MCF 10A (cell line): ENCODE data around the gene METTL27. TPM values are rescaled to one million over a fixed set of nuclear protein-coding genes. Genes with fewer than 3 reads are reported as not detected.

ENCODE experiments used
- BruUV-seq: library from RNA; stranded (reverse); fragments of 400-500 nt; replicated peaks from 2 replicates; lab custom pipeline; 2021; lab: Mats Ljungman, UMichigan
- CTCF ChIA-PET: fragments of 300-600 bp; sonication (Branson Sonifier 250); formaldehyde crosslinking; extraction: SDS; loops from one replicate; lab custom pipeline; 2021; ENCODE audit warnings: antibody characterized with exemption, inconsistent platforms; lab: Yijun Ruan, JAX
- POLR2A ChIA-PET: fragments of 300-600, 350-650 bp; sonication (Branson Sonifier 250); formaldehyde crosslinking; extraction: SDS; loops from one replicate; lab custom pipeline; 2020; ENCODE audit warnings: antibody characterized with exemption, inconsistent platforms; lab: Yijun Ruan, JAX
- DNase-seq: peaks from one replicate; pipeline ENCODE4 v3.0.0-alpha.2; 2018; ENCODE audit not compliant: unreplicated experiment
- H3K27ac Mint-ChIP-seq: one replicate; pipeline ENCODE4 v1.8.0; 2022; ENCODE audit warnings: mild to moderate bottlenecking, low read depth, mixed read lengths; ENCODE audit not compliant: unreplicated experiment
- H3K27me3 Mint-ChIP-seq: one replicate; pipeline ENCODE4 v1.8.0; 2022; ENCODE audit warnings: mixed read lengths; ENCODE audit not compliant: insufficient read depth, unreplicated experiment
- H3K36me3 Mint-ChIP-seq: one replicate; pipeline ENCODE4 v1.8.0; 2022; ENCODE audit warnings: mild to moderate bottlenecking, moderate library complexity, mixed read lengths; ENCODE audit not compliant: insufficient read depth, unreplicated experiment
- H3K4me1 Mint-ChIP-seq: one replicate; pipeline ENCODE4 v1.8.0; 2022; ENCODE audit warnings: mixed read lengths; ENCODE audit not compliant: insufficient read depth, unreplicated experiment
- H3K4me3 Mint-ChIP-seq: one replicate; pipeline ENCODE4 v1.8.0; 2022; ENCODE audit warnings: mild to moderate bottlenecking, moderate library complexity, mixed read lengths; ENCODE audit not compliant: unreplicated experiment
- H3K9me3 Mint-ChIP-seq: one replicate; pipeline ENCODE4 v1.8.0; 2022; ENCODE audit warnings: mixed read lengths; ENCODE audit not compliant: unreplicated experiment
- CTCF ChIP-seq: fragments of 200-600 bp; IDR thresholded peaks from one replicate; pipeline ENCODE4 v1.8.0; 2022; ENCODE audit warnings: antibody characterized with exemption, mild to moderate bottlenecking; ENCODE audit not compliant: unreplicated experiment
- intact Hi-C: fragments of 100-400 bp; cut with micrococcal nuclease; formaldehyde crosslinking; loops from 2 replicates; pipeline ENCODE4 v1.14.1; 2022
- total RNA-seq: library from RNA; stranded (reverse); gene quantifications from 2 replicates; pipeline ENCODE4 v1.2.3, GENCODE V29; 2022

METTL27 gene
- total RNA-seq, 1 experiment from 2014 or later = 4.4 TPM

GRCh38 chr7:73829921-73830680 lies 12.2 kb downstream of the METTL27 start:
- no peaks in the 10 kb centered on the region for H3K36me3 Mint-ChIP-seq
- H3K27ac Mint-ChIP-seq = peak overlapping the region; percentile 79
- CTCF ChIA-PET = interaction anchor here (1.1 to 1.7 kb wide), 3 partner anchors 8 to 25 kb away, joined by 5 to 7 read pairs (median 7); no protein-coding TSS in a partner anchor
- POLR2A ChIA-PET = interaction anchor here (0.6 kb wide), 1 partner anchor 15 kb away, joined by 3 read pairs; no protein-coding TSS in a partner anchor
- no TSS peak for BruUV-seq
- peaks cover 38% of the 10 kb centered on the region for H3K4me1 Mint-ChIP-seq
- no peak overlapping the region for H3K4me3 Mint-ChIP-seq
- TF ChIP-seq CTCF = no peak
- intact Hi-C loops = no loop called here
- H3K9me3 Mint-ChIP-seq = no peaks in the 10 kb centered on the region
- DNase-seq = no peak
- H3K27me3 Mint-ChIP-seq = no peaks in the 10 kb centered on the region

- no peaks in the 10 kb centered on the region for H3K36me3 Mint-ChIP-seq
- POLR2A ChIA-PET = interaction anchor here (0.6 kb wide), 1 partner anchor 16 kb away, joined by 3 read pairs; no protein-coding TSS in a partner anchor
Observed at GRCh38 chr7:73829505-73829904, 12.8 kb downstream of the METTL27 start.

GRCh38 chr7:73828972-73829371 lies 13.3 kb downstream of the METTL27 start:
- Mint-ChIP-seq H3K4me1 (peaks cover 38% of the 10 kb centered on the region), H3K36me3 (no peaks in the 10 kb centered on the region), H3K4me3 (no peak overlapping the region), H3K27me3 (no peaks in the 10 kb centered on the region), H3K27ac (peak overlapping the region; percentile 61), H3K9me3 (no peaks in the 10 kb centered on the region)
- CTCF ChIA-PET = interaction anchor here (0.7 to 1.7 kb wide), 4 partner anchors 9 to 38 kb away, joined by 3 to 7 read pairs (median 6); no protein-coding TSS in a partner anchor
- BruUV-seq = no TSS peak
- no peak for DNase-seq
- intact Hi-C loops = no loop called here
- TF ChIP-seq CTCF = no peak
- POLR2A ChIA-PET = no interaction called here

More at GRCh38 chr7:73829505-73829904, 12.8 kb downstream of the METTL27 start:
- CTCF ChIA-PET = interaction anchor here (0.7 to 1.7 kb wide), 4 partner anchors 8 to 38 kb away, joined by 3 to 7 read pairs (median 6); no protein-coding TSS in a partner anchor
- BruUV-seq = no TSS peak
- no peaks in the 10 kb centered on the region for H3K27me3 Mint-ChIP-seq
- no peak for TF ChIP-seq CTCF
- intact Hi-C loops = no loop called here
- DNase-seq = no peak
- H3K27ac Mint-ChIP-seq = peak overlapping the region; percentile 79
- H3K9me3 Mint-ChIP-seq = no peaks in the 10 kb centered on the region
- H3K4me3 Mint-ChIP-seq = no peak overlapping the region
- peaks cover 38% of the 10 kb centered on the region for H3K4me1 Mint-ChIP-seq

GRCh38 chr7:73828107-73828803 lies 14.1 kb downstream of the METTL27 start:
- H3K27me3 Mint-ChIP-seq = no peaks in the 10 kb centered on the region
- intact Hi-C loops = no loop called here
- DNase-seq = peak; percentile 58
- CTCF ChIA-PET = interaction anchor here (0.5 to 3.8 kb wide), 5 partner anchors 22 to 447 kb away, joined by 3 to 21 read pairs (median 3); no protein-coding TSS in a partner anchor
- no peaks in the 10 kb centered on the region for H3K9me3 Mint-ChIP-seq
- H3K27ac Mint-ChIP-seq = peak overlapping the region; percentile 61
- H3K4me1 Mint-ChIP-seq = peaks cover 35% of the 10 kb centered on the region
- peak overlapping the region; percentile 15 for H3K4me3 Mint-ChIP-seq
- no peak for TF ChIP-seq CTCF
- no TSS peak for BruUV-seq
- H3K36me3 Mint-ChIP-seq = no peaks in the 10 kb centered on the region
- POLR2A ChIA-PET = interaction anchor here (0.8 to 2.8 kb wide), 8 partner anchors 9 to 222 kb away, joined by 3 to 22 read pairs (median 6); partner anchors contain the start of genes ABHD11 and METTL27
